Upper lobe of left lung (tissue), 6 donors: ENCODE data around the gene DLGAP1. TPM values are rescaled to one million over a fixed set of nuclear protein-coding genes. Genes with fewer than 3 reads are reported as not detected.
A peak's percentile ranks its signal among the peaks of the same experiment; 100 is the strongest.
"Not testable (repeated sequence)": the region's sequence is repeated elsewhere in the genome, so short reads cannot be mapped to it uniquely, and the experiment has no call there.

ENCODE experiments used
- ATAC-seq, 2 donors: fragments of 200-7000 bp; cut with Tn5 transposase; one replicate each; pipeline ENCODE4 v1.9.1; 2022; ENCODE audit warnings: mild to moderate bottlenecking in 2 of 2, moderate library complexity in 2 of 2; ENCODE audit not compliant: low FRiP score in 2 of 2
- DNase-seq, 2 donors: peaks; one replicate each; pipeline ENCODE4 v3.0.0-alpha.2; 2019 to 2020
- H3K27ac ChIP-seq, 4 donors: fragments of 200-600 bp; sonication (generic); one replicate each; pipeline ENCODE4 v1.5.1; 2016 to 2019
- H3K27me3 ChIP-seq, 4 donors: fragments of 200-600 bp; sonication (generic); one replicate each; pipeline ENCODE4 v1.5.1; 2017 to 2019
- H3K36me3 ChIP-seq, 4 donors: fragments of 200-600 bp; sonication (generic); one replicate each; pipeline ENCODE4 v1.5.1; 2016 to 2019
- H3K4me1 ChIP-seq, 4 donors: fragments of 200-600 bp; sonication (generic); one replicate each; pipeline ENCODE4 v1.5.1; 2018 to 2019
- H3K4me3 ChIP-seq, 4 donors: fragments of 200-600 bp; sonication (generic); one replicate each; pipeline ENCODE4 v1.5.1; 2017 to 2019; ENCODE audit warnings: mild to moderate bottlenecking in 2 of 4, moderate library complexity in 1 of 4
- H3K9me3 ChIP-seq, 4 donors: fragments of 200-600 bp; sonication (generic); one replicate each; pipeline ENCODE4 v1.5.1; 2018 to 2019
- CTCF ChIP-seq, 6 experiments: fragments of 450-650 bp in 4 of 6; fragments of 200-600 bp in 2 of 6; sonication (generic) in 2 of 6; IDR thresholded peaks; one replicate each; pipeline ENCODE4 v1.5.1; 2016 to 2019; ENCODE audit warnings: antibody characterized with exemption in 6 of 6
- EP300 ChIP-seq, 4 donors: sonication (generic); formaldehyde crosslinking; IDR thresholded peaks; one replicate each; pipeline ENCODE4 v1.5.1; 2017; ENCODE audit warnings: antibody characterized with exemption in 4 of 4, control low read depth in 2 of 4
- POLR2A ChIP-seq, 4 donors: fragments of 450-650 bp; IDR thresholded peaks; one replicate each; pipeline ENCODE4 v1.5.1; 2016 to 2017; ENCODE audit warnings: antibody characterized with exemption in 4 of 4, mild to moderate bottlenecking in 2 of 4
- POLR2AphosphoS5 ChIP-seq, 2 donors: sonication (generic); formaldehyde crosslinking; IDR thresholded peaks; one replicate each; pipeline ENCODE4 v1.5.1; 2017; ENCODE audit warnings: antibody characterized with exemption in 2 of 2
- WGBS, 2 donors: methylation state at CpG; one replicate each; pipeline ENCODE4 v1.1.5; 2017 to 2018; 5-methylcytosine and 5-hydroxymethylcytosine counted together
- total RNA-seq, 6 donors: library from RNA; depleted of rRNA in 4 of 6; stranded (reverse); fragments of >200 nt in 4 of 6; gene quantifications; one replicate each; pipeline versions ENCODE4 v1.1.0 to v1.2.1, GENCODE V29; 2016 to 2021
- donor health status: DM: no; HTN: no; CAD: no; lungs with moderate emphysema.
- donor health status: DM: no; HTN: yes; CAD: no; lungs with severe emphysema.

The DLGAP1 gene
- total RNA-seq, 6 donors from 2014 or later = 2.1 to 4.6 (median 3.6) TPM

GRCh38 chr18:3604235-3604497 lies 850.9 kb downstream of the DLGAP1 start:
- ATAC-seq (no peak), DNase-seq (no peak)
- Histone ChIP-seq H3K27me3 (no peaks in the 10 kb centered on the region), H3K4me1 (peaks cover 25 to 37% (median 31%) of the 10 kb centered on the region in 4 donors), H3K36me3 (no peaks in the 10 kb centered on the region), H3K4me3 (peak overlapping the region in 2 of 4 donors; percentile 45 to 49), H3K27ac (peak overlapping the region; percentile 88 to 97 (median 92)), H3K9me3 (no peaks in the 10 kb centered on the region)
- WGBS, 2 donors = 19 to 23% methylated on average over 4 of the region's 4 CpGs
- no peak for TF ChIP-seq EP300 (IDR thresholded peaks at IDR 0.05)

- H3K9me3 ChIP-seq = no peaks in the 10 kb centered on the region
- DNase-seq (peak in 1 of 2 donors; percentile 62), ATAC-seq (peak; percentile 78 to 87)
- H3K36me3 ChIP-seq = no peaks in the 10 kb centered on the region
- peak overlapping the region; percentile 88 to 97 (median 92) for H3K27ac ChIP-seq
- WGBS, 2 donors = 15 to 19% methylated on average over 12 of the region's 12 CpGs
- no peaks in the 10 kb centered on the region for H3K27me3 ChIP-seq
- TF ChIP-seq POLR2AphosphoS5 (IDR thresholded peaks at IDR 0.05) = peak; percentile 17 to 29
- TF ChIP-seq EP300 (IDR thresholded peaks at IDR 0.05) = peak in 2 of 4 donors; percentile 36 to 68
- no peak for TF ChIP-seq CTCF (IDR thresholded peaks at IDR 0.05)
- peak in 2 of 4 donors; percentile 39 to 59 for TF ChIP-seq POLR2A (IDR thresholded peaks at IDR 0.05)
- H3K4me3 ChIP-seq = peak overlapping the region; percentile 31 to 49 (median 40)
- H3K4me1 ChIP-seq = peaks cover 25 to 37% (median 32%) of the 10 kb centered on the region in 4 donors
Measured at GRCh38 chr18:3603421-3604234, 851.5 kb downstream of the DLGAP1 start.

GRCh38 chr18:3601106-3601755 lies 853.9 kb downstream of the DLGAP1 start:
- 96 to 97% methylated on average over 12 of the region's 12 CpGs for WGBS, 2 donors
- H3K4me1 ChIP-seq = peaks cover 40 to 51% (median 45%) of the 10 kb centered on the region in 4 donors
- not testable (repeated sequence) for H3K36me3 ChIP-seq, H3K27me3 ChIP-seq, DNase-seq, ATAC-seq, H3K4me3 ChIP-seq, H3K9me3 ChIP-seq
- H3K27ac ChIP-seq = peak overlapping the region in 1 of 4 donors; percentile 17

GRCh38 chr18:3599861-3600260 lies 855.2 kb downstream of the DLGAP1 start:
- TF ChIP-seq CTCF (IDR thresholded peaks at IDR 0.05) (no peak), POLR2A (IDR thresholded peaks at IDR 0.05) (no peak), POLR2AphosphoS5 (IDR thresholded peaks at IDR 0.05) (no peak), EP300 (IDR thresholded peaks at IDR 0.05) (no peak)
- DNase-seq = no peak
- Histone ChIP-seq H3K9me3 (no peaks in the 10 kb centered on the region), H3K27ac (no peak overlapping the region), H3K4me3 (no peak overlapping the region), H3K4me1 (peaks cover 46 to 61% (median 50%) of the 10 kb centered on the region in 4 donors), H3K27me3 (no peaks in the 10 kb centered on the region), H3K36me3 (no peaks in the 10 kb centered on the region)
- WGBS, 2 donors = 95% methylated on average over 6 of the region's 6 CpGs
- no peak for ATAC-seq

- Histone ChIP-seq H3K4me3 (no peak overlapping the region), H3K27me3 (no peaks in the 10 kb centered on the region), H3K4me1 (peaks cover 45 to 60% (median 49%) of the 10 kb centered on the region in 4 donors), H3K27ac (peak overlapping the region in 1 of 4 donors; percentile 95), H3K36me3 (no peaks in the 10 kb centered on the region), H3K9me3 (no peaks in the 10 kb centered on the region)
- WGBS, 2 donors = 87 to 88% methylated on average over 7 of the region's 7 CpGs
- DNase-seq (no peak), ATAC-seq (no peak)
- no peak for TF ChIP-seq EP300 (IDR thresholded peaks at IDR 0.05)
- no peak for TF ChIP-seq CTCF (IDR thresholded peaks at IDR 0.05)
- no peak for TF ChIP-seq POLR2A (IDR thresholded peaks at IDR 0.05)
- TF ChIP-seq POLR2AphosphoS5 (IDR thresholded peaks at IDR 0.05) = no peak
Measured at GRCh38 chr18:3599195-3599594, 855.9 kb downstream of the DLGAP1 start.
